HG03039 (cell line): ENCODE data around the gene KCNQ1.

Source experiments
- ATAC-seq: cut with Tn5 transposase; IDR thresholded peaks from one replicate; pipeline ENCODE4 v1.9.1; 2021; ENCODE audit warnings: mild to moderate bottlenecking, moderate library complexity; ENCODE audit not compliant: unreplicated experiment

KCNQ1 gene

GRCh38 chr11:2898366-2899079, 453.7 kb downstream of the KCNQ1 start:
- no peak for ATAC-seq
